Progenitor cell of endocrine pancreas (in vitro differentiated cells): ENCODE results near the gene F2RL3. TPM values are rescaled to one million over a fixed set of nuclear protein-coding genes. Genes with fewer than 3 reads are reported as not detected.

Experiments used
- DNase-seq: peaks from one replicate; pipeline ENCODE4 v3.0.0; 2021; ENCODE audit warnings: low spot score; ENCODE audit not compliant: unreplicated experiment
- H3K27ac Mint-ChIP-seq: 2 replicates; pipeline ENCODE4 v1.8.0; 2021; ENCODE audit warnings: mild to moderate bottlenecking, moderate library complexity, mixed read lengths
- H3K27me3 Mint-ChIP-seq: 2 replicates; pipeline ENCODE4 v1.8.0; 2021; ENCODE audit warnings: mixed read lengths
- H3K36me3 Mint-ChIP-seq: 2 replicates; pipeline ENCODE4 v1.8.0; 2022; ENCODE audit warnings: mixed read lengths; ENCODE audit not compliant: insufficient read depth
- H3K4me1 Mint-ChIP-seq: 2 replicates; pipeline ENCODE4 v1.8.0; 2021; ENCODE audit warnings: low read depth, mixed read lengths
- H3K4me3 Mint-ChIP-seq: 2 replicates; pipeline ENCODE4 v1.8.0; 2021; ENCODE audit warnings: low read depth, mild to moderate bottlenecking, moderate library complexity, mixed read lengths
- H3K9me3 Mint-ChIP-seq: 2 replicates; pipeline ENCODE4 v1.8.0; 2021; ENCODE audit warnings: low read depth, mixed read lengths
- CTCF ChIP-seq: fragments of 200-600 bp; sonication (generic); IDR thresholded peaks from one replicate; pipeline ENCODE4 v1.5.0; 2021; ENCODE audit warnings: antibody characterized with exemption, mild to moderate bottlenecking; ENCODE audit not compliant: unreplicated experiment
- long read RNA-seq: library from polyadenylated mRNA; unstranded; transcript quantifications from one replicate; pipeline ENCODE4 v2.0.0, GENCODE V29; 2020
- total RNA-seq: library from RNA; stranded (reverse); gene quantifications from 2 replicates; pipeline ENCODE4 v1.2.1, GENCODE V29; 2021

Gene F2RL3
- total RNA-seq: not detected in 2 replicates
- long read RNA-seq: 0 reads

- H3K36me3 Mint-ChIP-seq: no peaks in the 10 kb centered on the region
- H3K9me3 Mint-ChIP-seq: no peaks in the 10 kb centered on the region
- H3K27ac Mint-ChIP-seq: no peak within 1 kb of the TSS
Measured at GRCh38 chr19:16888629-16889365, at the start of gene F2RL3. F2RL3 (plus strand) TSS chr19:16888999; CDS start chr19:16889190, 191 bp downstream.

GRCh38 chr19:16841391-16841926 lies 47.3 kb upstream of the F2RL3 start:
- TF ChIP-seq CTCF: no peak
- H3K9me3 Mint-ChIP-seq: no peaks in the 10 kb centered on the region
- no peak overlapping the region for H3K4me3 Mint-ChIP-seq
- peaks cover 16% of the 10 kb centered on the region for H3K36me3 Mint-ChIP-seq
- no peak overlapping the region for H3K27ac Mint-ChIP-seq
- H3K27me3 Mint-ChIP-seq: no peaks in the 10 kb centered on the region
- H3K4me1 Mint-ChIP-seq: no peaks in the 10 kb centered on the region
- DNase-seq: no peak

More at GRCh38 chr19:16888629-16889365, at the start of gene F2RL3:
- Mint-ChIP-seq H3K4me1 (no peaks in the 10 kb centered on the region), H3K27me3 (no peaks in the 10 kb centered on the region), H3K4me3 (no peak within 1 kb of the TSS)
- TF ChIP-seq CTCF: no peak
- DNase-seq: no peak

- Mint-ChIP-seq H3K36me3 (peaks cover 29% of the 10 kb centered on the region), H3K4me3 (no peak overlapping the region), H3K9me3 (no peaks in the 10 kb centered on the region), H3K4me1 (no peaks in the 10 kb centered on the region), H3K27me3 (no peaks in the 10 kb centered on the region), H3K27ac (no peak overlapping the region)
- no peak for TF ChIP-seq CTCF
- DNase-seq: no peak
Measured at GRCh38 chr19:16846901-16847300, 41.9 kb upstream of the F2RL3 start.

GRCh38 chr19:16847430-16847829 lies 41.4 kb upstream of the F2RL3 start:
- Mint-ChIP-seq H3K27ac (no peak overlapping the region), H3K9me3 (no peaks in the 10 kb centered on the region), H3K4me1 (no peaks in the 10 kb centered on the region), H3K4me3 (no peak overlapping the region), H3K27me3 (no peaks in the 10 kb centered on the region), H3K36me3 (peaks cover 29% of the 10 kb centered on the region)
- no peak for DNase-seq
- no peak for TF ChIP-seq CTCF

- H3K36me3 Mint-ChIP-seq: peaks cover 27% of the 10 kb centered on the region
- no peaks in the 10 kb centered on the region for H3K4me1 Mint-ChIP-seq
- H3K27ac Mint-ChIP-seq: no peak overlapping the region
- no peaks in the 10 kb centered on the region for H3K27me3 Mint-ChIP-seq
- DNase-seq: no peak
- TF ChIP-seq CTCF: no peak
- no peaks in the 10 kb centered on the region for H3K9me3 Mint-ChIP-seq
- H3K4me3 Mint-ChIP-seq: no peak overlapping the region
Measured at GRCh38 chr19:16849168-16849567, 39.6 kb upstream of the F2RL3 start.
